GM18502 (cell line): Measurements from ENCODE around the gene COL6A6.
"Not testable (repeated sequence)": the region's sequence is repeated elsewhere in the genome, so short reads cannot be mapped to it uniquely, and the experiment has no call there.

Experiments used
- ATAC-seq: cut with Tn5 transposase; IDR thresholded peaks from one replicate; pipeline ENCODE4 v1.9.1; 2021; ENCODE audit warnings: mild to moderate bottlenecking; ENCODE audit not compliant: unreplicated experiment, poor library complexity

Gene COL6A6

GRCh38 chr3:130533247-130533646, 16.3 kb downstream of the COL6A6 start:
- no peak for ATAC-seq

- no peak for ATAC-seq
Measured at GRCh38 chr3:130537673-130538304, 20.8 kb downstream of the COL6A6 start.

- ATAC-seq = no peak
Measured at GRCh38 chr3:130539005-130539404, 22.0 kb downstream of the COL6A6 start.

GRCh38 chr3:130543322-130543721, 26.3 kb downstream of the COL6A6 start:
- ATAC-seq = no peak

GRCh38 chr3:130546920-130547679, 30.1 kb downstream of the COL6A6 start:
- ATAC-seq = no peak

GRCh38 chr3:130547680-130548065, 30.7 kb downstream of the COL6A6 start:
- not testable (repeated sequence) for ATAC-seq

- ATAC-seq = no peak
Measured at GRCh38 chr3:130548356-130548755, 31.4 kb downstream of the COL6A6 start.

- no peak for ATAC-seq
Measured at GRCh38 chr3:130557336-130558035, 40.5 kb downstream of the COL6A6 start.

- no peak for ATAC-seq
Measured at GRCh38 chr3:130558366-130558765, 41.4 kb downstream of the COL6A6 start.

GRCh38 chr3:130565224-130565623, 48.2 kb downstream of the COL6A6 start:
- no peak for ATAC-seq
